ENCODE measurements around the gene INTS1.

- TF ChIP-seq EP300 (conservative IDR thresholded peaks at IDR 0.05; ENCODE audit: poor library complexity, severe bottlenecking) (no peak), CTCF (IDR thresholded peaks at IDR 0.05; ENCODE audit: poor library complexity, severe bottlenecking) (no peak), MXI1 (conservative IDR thresholded peaks at IDR 0.05; ENCODE audit: poor library complexity, severe bottlenecking) (no peak), SMC3 (conservative IDR thresholded peaks at IDR 0.05; ENCODE audit: poor library complexity) (no peak), POLR2AphosphoS5 (IDR thresholded peaks at IDR 0.05) (no peak), TAF1 (IDR thresholded peaks at IDR 0.05; ENCODE audit: low read depth) (no peak), RAD21 (conservative IDR thresholded peaks at IDR 0.05) (no peak), EZH2 (IDR thresholded peaks at IDR 0.05; ENCODE audit: borderline replicate concordance, insufficient read depth, low read length, poor library complexity, severe bottlenecking) (no peak), REST (IDR thresholded peaks at IDR 0.05; ENCODE audit: borderline replicate concordance) (no peak)
Observed at GRCh38 chr7:1501487-1502270, 2.5 kb downstream of the INTS1 start.
